H9 (cell line): ENCODE results near the gene ZNF160. TPM values are rescaled to one million over a fixed set of nuclear protein-coding genes. Genes with fewer than 3 reads are reported as not detected.

Experiments used
- DNase-seq: peaks from one replicate; pipeline ENCODE4 v3.0.0-alpha.2; 2017
- H2AFZ ChIP-seq: one replicate; pipeline ENCODE4 v1.6.1; 2013; ENCODE audit warnings: mild to moderate bottlenecking, low read length, control low read depth, moderate library complexity
- H2AK5ac ChIP-seq: 2 replicates; pipeline ENCODE4 v1.6.1; 2013; ENCODE audit warnings: low read length, control low read depth, mixed read lengths; ENCODE audit not compliant: insufficient read length
- H2BK120ac ChIP-seq: one replicate; pipeline ENCODE4 v1.6.1; 2013; ENCODE audit warnings: low read depth, mild to moderate bottlenecking, low read length, control low read depth, inconsistent platforms; ENCODE audit not compliant: poor library complexity, severe bottlenecking
- H2BK12ac ChIP-seq: 2 replicates; pipeline ENCODE4 v1.6.1; 2013; ENCODE audit warnings: low read length, control low read depth, mixed read lengths, low read depth; ENCODE audit not compliant: insufficient read length
- H2BK15ac ChIP-seq: 2 replicates; pipeline ENCODE4 v1.6.1; 2013; ENCODE audit warnings: low read depth, low read length, control low read depth
- H2BK20ac ChIP-seq: one replicate; pipeline ENCODE4 v1.6.1; 2013; ENCODE audit warnings: low read depth, mild to moderate bottlenecking, low read length, control low read depth, inconsistent platforms; ENCODE audit not compliant: poor library complexity, severe bottlenecking
- H2BK5ac ChIP-seq: 2 replicates; pipeline ENCODE4 v1.6.1; 2013; ENCODE audit warnings: low read length, control low read depth, mixed read lengths; ENCODE audit not compliant: insufficient read length
- H3K14ac ChIP-seq: 2 replicates; pipeline ENCODE4 v1.6.1; 2013; ENCODE audit warnings: low read length, control low read depth; ENCODE audit not compliant: insufficient read depth
- H3K18ac ChIP-seq: 2 replicates; pipeline ENCODE4 v1.6.1; 2013; ENCODE audit warnings: low read depth, mild to moderate bottlenecking, mixed read lengths, low read length, control low read depth; ENCODE audit not compliant: insufficient read length
- H3K23ac ChIP-seq: 2 replicates; pipeline ENCODE4 v1.6.1; 2013; ENCODE audit warnings: low read length, control low read depth, mixed read lengths, low read depth; ENCODE audit not compliant: insufficient read length
- H3K23me2 ChIP-seq: 2 replicates; pipeline ENCODE4 v1.6.1; 2013; ENCODE audit warnings: low read depth, mild to moderate bottlenecking, mixed read lengths, low read length, control low read depth; ENCODE audit not compliant: insufficient read length, poor library complexity, severe bottlenecking
- H3K27ac ChIP-seq: 2 replicates; pipeline ENCODE4 v1.5.1; 2013; ENCODE audit warnings: low read length, control low read depth, mixed read lengths, low read depth; ENCODE audit not compliant: insufficient read length
- H3K27me3 ChIP-seq: 2 replicates; pipeline ENCODE4 v1.6.1; 2013; ENCODE audit warnings: low read length, control low read depth, inconsistent platforms; ENCODE audit not compliant: insufficient read depth
- H3K4ac ChIP-seq: 2 replicates; pipeline ENCODE4 v1.6.1; 2013; ENCODE audit warnings: low read depth, mild to moderate bottlenecking, control low read depth, inconsistent platforms, low read length, moderate library complexity
- H3K4me1 ChIP-seq: 2 replicates; pipeline ENCODE4 v1.6.1; 2013; ENCODE audit warnings: low read length, control low read depth, inconsistent platforms; ENCODE audit not compliant: insufficient read depth
- H3K4me2 ChIP-seq: 2 replicates; pipeline ENCODE4 v1.6.1; 2013; ENCODE audit warnings: low read length, control low read depth, mixed read lengths; ENCODE audit not compliant: insufficient read length, insufficient read depth
- H3K56ac ChIP-seq: 2 replicates; pipeline ENCODE4 v1.6.1; 2013; ENCODE audit warnings: low read depth, mild to moderate bottlenecking, mixed read lengths, low read length, control low read depth; ENCODE audit not compliant: insufficient read length
- H3K79me1 ChIP-seq: 2 replicates; pipeline ENCODE4 v1.6.1; 2013; ENCODE audit warnings: low read depth, mild to moderate bottlenecking, moderate library complexity, low read length, control low read depth, inconsistent platforms; ENCODE audit not compliant: insufficient read depth, poor library complexity, severe bottlenecking
- H3K79me2 ChIP-seq: 2 replicates; pipeline ENCODE4 v1.6.1; 2013; ENCODE audit warnings: low read length, control low read depth, inconsistent platforms; ENCODE audit not compliant: insufficient read depth
- H3K9ac ChIP-seq: 2 replicates; pipeline ENCODE4 v1.6.1; 2013; ENCODE audit warnings: low read length, control low read depth, mixed read lengths; ENCODE audit not compliant: insufficient read length; ENCODE audit errors: extremely low read depth
- H3K9me3 ChIP-seq: one replicate; pipeline ENCODE4 v1.6.1; 2013; ENCODE audit warnings: low read depth, low read length, inconsistent platforms; ENCODE audit not compliant: control insufficient read depth
- H3T11ph ChIP-seq: one replicate; pipeline ENCODE4 v1.6.1; 2013; ENCODE audit warnings: mild to moderate bottlenecking, low read length, control low read depth, inconsistent platforms
- H4K20me1 ChIP-seq: one replicate; pipeline ENCODE4 v1.6.1; 2013; ENCODE audit not compliant: control insufficient read depth, insufficient read length, insufficient read depth
- H4K5ac ChIP-seq: 2 replicates; pipeline ENCODE4 v1.6.1; 2013; ENCODE audit warnings: low read depth, mild to moderate bottlenecking, mixed read lengths, low read length, control low read depth; ENCODE audit not compliant: insufficient read length
- H4K8ac ChIP-seq: replicated peaks from 2 replicates; pipeline ENCODE4 v1.6.1; 2013; ENCODE audit warnings: low read length, control low read depth, mixed read lengths, low read depth; ENCODE audit not compliant: insufficient read length
- H4K91ac ChIP-seq: 2 replicates; pipeline ENCODE4 v1.6.1; 2013; ENCODE audit warnings: low read depth, mild to moderate bottlenecking, moderate library complexity, mixed read lengths, low read length, control low read depth; ENCODE audit not compliant: insufficient read length
- H3K27ac Mint-ChIP-seq, 3 experiments: 2 replicates in 2 of 3; 3 replicates in 1 of 3; pipeline ENCODE4 v1.8.0; 2020 to 2021; ENCODE audit warnings: mixed read lengths in 3 of 3, mild to moderate bottlenecking in 1 of 3, moderate library complexity in 1 of 3
- H3K27me3 Mint-ChIP-seq: 2 replicates; pipeline ENCODE4 v1.8.0; 2021; ENCODE audit warnings: low read depth, mild to moderate bottlenecking, moderate library complexity, mixed read lengths
- H3K36me3 Mint-ChIP-seq, 3 experiments: 2 replicates in 2 of 3; 3 replicates in 1 of 3; pipeline ENCODE4 v1.8.0; 2020 to 2021; ENCODE audit warnings: low read depth in 3 of 3, mixed read lengths in 3 of 3; ENCODE audit not compliant: insufficient read depth in 1 of 3
- H3K4me1 Mint-ChIP-seq, 2 experiments: 2 replicates each; pipeline ENCODE4 v1.8.0; 2020; ENCODE audit warnings: mixed read lengths in 2 of 2
- H3K4me3 Mint-ChIP-seq, 2 experiments: 2 replicates in 1 of 2; 3 replicates in 1 of 2; pipeline ENCODE4 v1.8.0; 2020 to 2021; ENCODE audit warnings: mild to moderate bottlenecking in 2 of 2, mixed read lengths in 2 of 2, moderate library complexity in 1 of 2
- H3K9me3 Mint-ChIP-seq, 2 experiments: 2 replicates in 1 of 2; 3 replicates in 1 of 2; pipeline ENCODE4 v1.8.0; 2020; ENCODE audit warnings: mild to moderate bottlenecking in 2 of 2, mixed read lengths in 2 of 2, moderate library complexity in 1 of 2
- CTCF ChIP-seq: fragments of 200-600 bp; sonication (generic); conservative IDR thresholded peaks from 3 replicates; pipeline ENCODE4 v1.8.0; 2021; ENCODE audit warnings: antibody characterized with exemption, mild to moderate bottlenecking
- WGBS: extraction: QIAGEN DNeasy Blood & Tissue Kit; methylation state at CpG from one replicate; pipeline ENCODE4 v1.1.7; 2013; ENCODE audit warnings: missing lambda C conversion rate, low lambda C conversion rate, mixed read lengths; ENCODE audit not compliant: insufficient read length; ENCODE audit errors: extremely low coverage; 5-methylcytosine and 5-hydroxymethylcytosine counted together
- total RNA-seq: library from RNA; stranded (reverse); gene quantifications from 2 replicates; pipeline ENCODE4 v1.2.1, GENCODE V29; 2021

The ZNF160 gene
- total RNA-seq, 1 experiment from 2014 or later = 31.1 TPM

- Histone ChIP-seq H2AK5ac (no peak overlapping the region), H2AFZ (no peak overlapping the region), H2BK15ac (no peak overlapping the region), H3K4ac (no peak overlapping the region), H4K8ac (no peak overlapping the region), H3K27me3 (no peaks in the 10 kb centered on the region), H2BK20ac (no peak overlapping the region), H2BK120ac (no peak overlapping the region), H4K5ac (no peak overlapping the region), H2BK5ac (no peak overlapping the region), H3K9me3 (no peaks in the 10 kb centered on the region), H3K27ac (no peak overlapping the region), H3K4me2 (no peak overlapping the region), H3K23ac (no peak overlapping the region), H3K79me2 (no peaks in the 10 kb centered on the region), H3T11ph (no peak overlapping the region), H3K14ac (no peak overlapping the region), H3K56ac (no peak overlapping the region), H3K18ac (no peak overlapping the region), H4K91ac (no peak overlapping the region), H2BK12ac (no peak overlapping the region), H3K23me2 (no peaks in the 10 kb centered on the region), H3K79me1 (no peaks in the 10 kb centered on the region), H4K20me1 (no peaks in the 10 kb centered on the region), H3K9ac (no peak overlapping the region), H3K4me1 (no peaks in the 10 kb centered on the region)
- no peak for TF ChIP-seq CTCF
- H3K27me3 Mint-ChIP-seq = peaks cover 9% of the 10 kb centered on the region
- DNase-seq = no peak
- no CpG with 5 or more reads among the region's 2 CpGs for WGBS
- peaks cover 4 to 6% of the 10 kb centered on the region in 2 experiments; a peak in 3 of 4 replicates for H3K4me1 Mint-ChIP-seq
- peaks cover 24 to 25% of the 10 kb centered on the region in 2 experiments for H3K9me3 Mint-ChIP-seq
- H3K36me3 Mint-ChIP-seq = peaks cover 0 to 4% (median 4%) of the 10 kb centered on the region in 3 experiments; a peak in 3 of 7 replicates
- no peak overlapping the region for H3K27ac Mint-ChIP-seq
- no peak overlapping the region for H3K4me3 Mint-ChIP-seq
Measured at GRCh38 chr19:53047379-53047778, 55.8 kb downstream of the ZNF160 start.
